Natural killer cell (primary cell): ENCODE results near the gene SLC35E1. TPM values are rescaled to one million over a fixed set of nuclear protein-coding genes. Genes with fewer than 3 reads are reported as not detected.

Experiments used
- ATAC-seq, 3 donors: fragments of 150-1000 bp in 2 of 3; fragments of 200-7000 bp in 1 of 3; cut with Tn5 transposase; 1 replicate in 1 of 3; 2 replicates in 2 of 3; pipeline ENCODE4 v1.10.0; 2021; ENCODE audit warnings: mild to moderate bottlenecking in 2 of 3, moderate library complexity in 2 of 3
- DNase-seq, 2 donors: peaks; one replicate each; pipeline versions ENCODE4 v3.0.0 to v3.0.0-alpha.2; 2013 to 2021; ENCODE audit warnings: mixed read lengths in 1 of 2
- H3K27ac ChIP-seq: one replicate; pipeline ENCODE4 v1.5.1; 2013; ENCODE audit warnings: mild to moderate bottlenecking, low read length
- H3K27me3 ChIP-seq: one replicate; pipeline ENCODE4 v1.6.1; 2013; ENCODE audit warnings: low read length; ENCODE audit not compliant: control insufficient read depth, insufficient read depth
- H3K36me3 ChIP-seq: one replicate; pipeline ENCODE4 v1.6.1; 2013; ENCODE audit warnings: low read length; ENCODE audit not compliant: control insufficient read depth, insufficient read depth
- H3K4me1 ChIP-seq: one replicate; pipeline ENCODE4 v1.6.1; 2013; ENCODE audit warnings: low read length; ENCODE audit not compliant: control insufficient read depth, insufficient read depth
- H3K4me3 ChIP-seq: one replicate; pipeline ENCODE4 v1.5.1; 2013; ENCODE audit warnings: low read length
- H3K9me3 ChIP-seq: one replicate; pipeline ENCODE4 v1.6.1; 2013; ENCODE audit warnings: low read length; ENCODE audit not compliant: control insufficient read depth, insufficient read depth
- H3K27ac Mint-ChIP-seq, 2 donors: one replicate each; pipeline ENCODE4 v1.8.0; 2022; ENCODE audit warnings: mild to moderate bottlenecking in 2 of 2, mixed read lengths in 2 of 2, moderate library complexity in 1 of 2
- H3K27me3 Mint-ChIP-seq, 2 donors: one replicate each; pipeline ENCODE4 v1.8.0; 2022; ENCODE audit warnings: low read depth in 2 of 2, mixed read lengths in 2 of 2
- H3K36me3 Mint-ChIP-seq: one replicate; pipeline ENCODE4 v1.8.0; 2022; ENCODE audit warnings: mixed read lengths
- H3K4me1 Mint-ChIP-seq, 2 donors: one replicate each; pipeline ENCODE4 v1.8.0; 2022; ENCODE audit warnings: mixed read lengths in 2 of 2
- H3K4me3 Mint-ChIP-seq: one replicate; pipeline ENCODE4 v1.8.0; 2022; ENCODE audit warnings: mild to moderate bottlenecking, moderate library complexity, mixed read lengths
- H3K9me3 Mint-ChIP-seq, 2 donors: one replicate each; pipeline ENCODE4 v1.8.0; 2022; ENCODE audit warnings: mixed read lengths in 2 of 2
- CTCF ChIP-seq: fragments of 200-600 bp; IDR thresholded peaks from one replicate; pipeline ENCODE4 v1.8.0; 2022; ENCODE audit warnings: antibody characterized with exemption
- WGBS: methylation state at CpG from one replicate; pipeline ENCODE4 v1.1.7; 2013; ENCODE audit warnings: missing lambda C conversion rate; ENCODE audit not compliant: insufficient coverage; 5-methylcytosine and 5-hydroxymethylcytosine counted together
- intact Hi-C: fragments of 100-400 bp; cut with micrococcal nuclease; formaldehyde crosslinking; loops from one replicate; pipeline ENCODE4 v1.14.2; 2022
- total RNA-seq, 4 donors: library from RNA; stranded (reverse); fragments of 120-200 nt in 1 of 4; gene quantifications; one replicate each; pipeline versions ENCODE4 v1.2.3 to v1.2.4, GENCODE V29; 2013 to 2022

The SLC35E1 gene
- total RNA-seq, 3 donors from 2014 or later (not counting 1 experiment from before 2014, with no cell fraction given) = 53.2 to 55.5 (median 54.2) TPM

GRCh38 chr19:16614941-16615340, 42.7 kb upstream of the SLC35E1 start:
- intact Hi-C loops = no loop called here
- ATAC-seq (no peak), DNase-seq (no peak)
- H3K27me3 ChIP-seq = no peaks in the 10 kb centered on the region
- H3K4me3 Mint-ChIP-seq = peak overlapping the region; percentile 58
- peak overlapping the region; percentile 34 to 68 for H3K27ac Mint-ChIP-seq
- no peaks in the 10 kb centered on the region for H3K9me3 ChIP-seq
- no peaks in the 10 kb centered on the region for H3K36me3 Mint-ChIP-seq
- 21% methylated on average over 2 of the region's 2 CpGs for WGBS
- no peak for TF ChIP-seq CTCF
- H3K4me1 Mint-ChIP-seq = peaks cover 76 to 78% of the 10 kb centered on the region in 2 donors
- H3K27me3 Mint-ChIP-seq = no peaks in the 10 kb centered on the region
- H3K4me3 ChIP-seq = no peak overlapping the region
- no peaks in the 10 kb centered on the region for H3K9me3 Mint-ChIP-seq
- peaks cover 51% of the 10 kb centered on the region for H3K4me1 ChIP-seq
- H3K27ac ChIP-seq = no peak overlapping the region
- H3K36me3 ChIP-seq = no peaks in the 10 kb centered on the region

- no peak for ATAC-seq
- Histone ChIP-seq H3K27ac (no peak overlapping the region), H3K9me3 (no peaks in the 10 kb centered on the region), H3K36me3 (no peaks in the 10 kb centered on the region), H3K4me3 (no peak overlapping the region), H3K27me3 (no peaks in the 10 kb centered on the region), H3K4me1 (peaks cover 43% of the 10 kb centered on the region)
- no peak overlapping the region for H3K4me3 Mint-ChIP-seq
- WGBS = 98% methylated on average over 2 of the region's 2 CpGs
- DNase-seq = no peak
- TF ChIP-seq CTCF = no peak
- H3K27ac Mint-ChIP-seq = peak overlapping the region in 1 of 2 donors; percentile 9
- H3K36me3 Mint-ChIP-seq = no peaks in the 10 kb centered on the region
- H3K27me3 Mint-ChIP-seq = no peaks in the 10 kb centered on the region
- intact Hi-C loops = no loop called here
- peaks cover 65 to 72% of the 10 kb centered on the region in 2 donors for H3K4me1 Mint-ChIP-seq
- no peaks in the 10 kb centered on the region for H3K9me3 Mint-ChIP-seq
Measured at GRCh38 chr19:16613841-16614240, 41.6 kb upstream of the SLC35E1 start.

DNA sequence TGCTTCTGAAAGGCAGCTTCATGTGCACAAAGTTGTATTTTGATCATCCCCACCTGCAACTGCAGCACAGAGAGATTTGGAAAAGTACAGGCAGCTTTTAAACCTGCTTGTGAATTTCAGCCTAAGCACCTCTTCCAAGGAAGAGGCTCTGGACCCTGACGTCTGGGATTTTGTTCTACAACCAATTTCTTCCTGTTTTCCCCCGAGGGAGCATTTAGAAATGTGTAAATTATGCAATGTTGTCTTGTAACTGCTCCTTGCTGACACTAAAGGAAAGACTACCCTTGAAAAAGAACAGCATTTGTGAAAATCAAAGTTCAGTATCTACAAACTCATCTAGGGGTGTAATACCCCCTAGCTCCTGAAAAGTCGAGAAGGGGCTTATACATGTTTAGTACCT, 40.4 kb upstream of the SLC35E1 start:
- Histone ChIP-seq H3K4me1 (peaks cover 35% of the 10 kb centered on the region), H3K27ac (no peak overlapping the region), H3K36me3 (no peaks in the 10 kb centered on the region), H3K27me3 (no peaks in the 10 kb centered on the region), H3K4me3 (no peak overlapping the region), H3K9me3 (no peaks in the 10 kb centered on the region)
- WGBS = 50% methylated on average over 2 of the region's 3 CpGs
- Mint-ChIP-seq H3K36me3 (no peaks in the 10 kb centered on the region), H3K4me3 (no peak overlapping the region), H3K4me1 (peaks cover 67 to 71% of the 10 kb centered on the region in 2 donors), H3K9me3 (no peaks in the 10 kb centered on the region), H3K27ac (no peak overlapping the region), H3K27me3 (no peaks in the 10 kb centered on the region)
- ATAC-seq (no peak), DNase-seq (no peak)
- no peak for TF ChIP-seq CTCF
- intact Hi-C loops = no loop called here

GRCh38 chr19:16611121-16611520, 38.9 kb upstream of the SLC35E1 start:
- Mint-ChIP-seq H3K27ac (peak overlapping the region; percentile 8 to 41), H3K4me1 (peaks cover 53 to 55% of the 10 kb centered on the region in 2 donors), H3K4me3 (no peak overlapping the region), H3K9me3 (no peaks in the 10 kb centered on the region), H3K36me3 (no peaks in the 10 kb centered on the region), H3K27me3 (no peaks in the 10 kb centered on the region)
- H3K4me1 ChIP-seq = peaks cover 31% of the 10 kb centered on the region
- ATAC-seq = no peak
- DNase-seq = no peak
- H3K4me3 ChIP-seq = no peak overlapping the region
- no peaks in the 10 kb centered on the region for H3K27me3 ChIP-seq
- TF ChIP-seq CTCF = no peak
- H3K27ac ChIP-seq = no peak overlapping the region
- intact Hi-C loops = no loop called here
- H3K36me3 ChIP-seq = no peaks in the 10 kb centered on the region
- WGBS = 95% methylated on average over 6 of the region's 6 CpGs
- no peaks in the 10 kb centered on the region for H3K9me3 ChIP-seq
